ENCODE results near the gene WNT1. TPM values are rescaled to one million over a fixed set of nuclear protein-coding genes. Genes with fewer than 3 reads are reported as not detected.

The WNT1 gene
- total RNA-seq, 4 donors from 2014 or later, result not detected

DNA sequence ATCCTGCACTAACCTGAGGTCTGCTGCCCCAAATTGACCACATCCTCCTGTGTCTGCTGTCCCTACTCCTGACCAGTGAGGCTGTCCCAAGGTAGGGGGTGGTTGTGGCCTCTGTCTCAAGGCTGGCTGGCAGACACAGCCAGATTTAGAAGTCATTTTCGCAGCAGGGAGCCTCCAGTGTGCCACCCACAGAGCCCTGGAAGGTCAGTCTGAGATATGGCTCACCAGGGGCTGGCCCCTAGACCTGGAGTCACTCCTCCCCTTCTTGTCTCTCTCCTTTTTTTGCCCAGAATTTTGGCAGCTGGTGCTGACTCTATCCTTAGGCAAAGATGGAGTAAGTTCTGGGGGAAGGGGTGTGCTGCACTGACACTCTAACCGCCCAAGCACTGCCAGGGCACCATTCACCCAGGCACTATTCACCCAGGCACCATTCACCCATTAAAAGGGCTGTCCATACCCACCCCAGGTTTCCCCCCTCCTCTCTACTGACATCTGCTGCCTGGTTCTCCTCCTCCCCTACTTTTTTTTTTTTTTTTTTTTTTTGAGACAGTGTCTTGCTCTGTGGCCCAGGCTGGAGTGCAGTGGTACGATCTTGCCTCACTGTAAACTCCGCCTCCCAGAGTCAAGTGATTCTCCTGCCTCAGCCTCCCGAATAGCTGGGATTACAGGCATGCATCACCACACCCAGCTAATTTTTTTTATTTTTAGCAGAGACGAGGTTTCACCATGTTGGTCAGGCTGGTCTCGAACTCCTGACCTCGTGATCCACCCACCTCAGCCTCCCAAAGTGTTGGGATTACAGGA, 13.3 kb downstream of the WNT1 start:
- 62 to 66% methylated on average over 6 to 8 of the region's 8 CpGs for WGBS, 2 donors (ENCODE audit: low coverage in 1 of 2)
- H3K27ac ChIP-seq, result no peak overlapping the region
- no peak for TF ChIP-seq CTCF (IDR thresholded peaks at IDR 0.05)
- TF ChIP-seq POLR2A (IDR thresholded peaks at IDR 0.05), result no peak
- no peak for TF ChIP-seq EP300 (IDR thresholded peaks at IDR 0.05; ENCODE audit: low read depth)
- no peak for TF ChIP-seq POLR2AphosphoS5 (IDR thresholded peaks at IDR 0.05)
- peaks cover 85% of the 10 kb centered on the region for H3K27me3 ChIP-seq
- H3K9me3 ChIP-seq, result no peaks in the 10 kb centered on the region
- intact Hi-C loops (cut with DNase I; ENCODE audit: low total_unique reads) (no loop called here), in situ Hi-C loops (cut with MboI; ENCODE audit: low pct_ligation_motif_present in 1 of 4, low pct_unique_long_range_greater_than_20kb in 1 of 4, low sequenced_read_pairs in 3 of 4) (no loop called here)
- peaks cover 0 to 8% (median 5%) of the 10 kb centered on the region in 4 donors for H3K4me1 ChIP-seq
- DNase-seq, result no peak
- no peak overlapping the region for H3K4me3 ChIP-seq
- no peaks in the 10 kb centered on the region for H3K36me3 ChIP-seq

- DNase-seq, result no peak
- Histone ChIP-seq H3K9me3 (no peaks in the 10 kb centered on the region), H3K27ac (no peak overlapping the region), H3K4me3 (no peak overlapping the region), H3K27me3 (peaks cover 91% of the 10 kb centered on the region), H3K4me1 (peaks cover 5 to 31% (median 28%) of the 10 kb centered on the region in 4 donors), H3K36me3 (no peaks in the 10 kb centered on the region)
- in situ Hi-C loops (cut with MboI; ENCODE audit: low pct_ligation_motif_present in 1 of 4, low pct_unique_long_range_greater_than_20kb in 1 of 4, low sequenced_read_pairs in 3 of 4) (no loop called here), intact Hi-C loops (cut with DNase I; ENCODE audit: low total_unique reads) (no loop called here)
- 79 to 87% methylated on average over 3 of the region's 3 CpGs for WGBS, 2 donors (ENCODE audit: low coverage in 1 of 2)
- TF ChIP-seq CTCF (IDR thresholded peaks at IDR 0.05) (no peak), EP300 (IDR thresholded peaks at IDR 0.05; ENCODE audit: low read depth) (no peak), POLR2AphosphoS5 (IDR thresholded peaks at IDR 0.05) (no peak), POLR2A (IDR thresholded peaks at IDR 0.05) (no peak)
Observed at GRCh38 chr12:48993787-48994186, 15.7 kb downstream of the WNT1 start.

GRCh38 chr12:48994224-48995085, 16.3 kb downstream of the WNT1 start:
- peaks cover 11 to 38% (median 35%) of the 10 kb centered on the region in 4 donors for H3K4me1 ChIP-seq
- no peaks in the 10 kb centered on the region for H3K36me3 ChIP-seq
- no peak overlapping the region for H3K4me3 ChIP-seq
- in situ Hi-C loops (cut with MboI; ENCODE audit: low pct_ligation_motif_present in 1 of 4, low pct_unique_long_range_greater_than_20kb in 1 of 4, low sequenced_read_pairs in 3 of 4), result no loop called here
- DNase-seq, result no peak
- H3K27ac ChIP-seq, result no peak overlapping the region
- no peaks in the 10 kb centered on the region for H3K9me3 ChIP-seq
- TF ChIP-seq CTCF (IDR thresholded peaks at IDR 0.05) (no peak), POLR2AphosphoS5 (IDR thresholded peaks at IDR 0.05) (no peak), EP300 (IDR thresholded peaks at IDR 0.05; ENCODE audit: low read depth) (no peak), POLR2A (IDR thresholded peaks at IDR 0.05) (no peak)
- 36 to 39% methylated on average over 4 to 32 of the region's 32 CpGs for WGBS, 2 donors (ENCODE audit: low coverage in 1 of 2)
- intact Hi-C loops (cut with DNase I; ENCODE audit: low total_unique reads), result no loop called here
- H3K27me3 ChIP-seq, result peaks cover 91% of the 10 kb centered on the region

Measured in transverse colon (tissue), 4 donors.